Astrocyte of the cerebellum (primary cell): ENCODE measurements around the gene MAN1C1.

Experiments used
- DNase-seq: peaks from one replicate; pipeline ENCODE4 v3.0.0-alpha.2; 2011; ENCODE audit warnings: low read depth
- H3K4me3 ChIP-seq: 2 replicates; pipeline ENCODE4 v1.5.1; 2011; ENCODE audit warnings: mild to moderate bottlenecking, low read depth, low read length, moderate library complexity
- CTCF ChIP-seq: IDR thresholded peaks from 2 replicates; pipeline ENCODE4 v1.5.1; 2012; ENCODE audit warnings: low read length, low read depth, moderate library complexity, mild to moderate bottlenecking; ENCODE audit errors: missing control alignments
- in situ Hi-C: cut with HindIII; loops from 2 replicates; pipeline ENCODE4 v1.10.0; 2017; ENCODE audit warnings: low sequenced_read_pairs

MAN1C1 gene

GRCh38 chr1:25770541-25771220 is 154.1 kb downstream of the MAN1C1 start:
- no peak overlapping the region for H3K4me3 ChIP-seq
- DNase-seq = no peak
- no peak for TF ChIP-seq CTCF
- in situ Hi-C loops = no loop called here

GRCh38 chr1:25771221-25772114 is 154.9 kb downstream of the MAN1C1 start:
- no peak for DNase-seq
- in situ Hi-C loops = no loop called here
- no peak for TF ChIP-seq CTCF
- H3K4me3 ChIP-seq = no peak overlapping the region

GRCh38 chr1:25772164-25772563 is 155.6 kb downstream of the MAN1C1 start:
- no peak for TF ChIP-seq CTCF
- no peak for DNase-seq
- in situ Hi-C loops = no loop called here
- no peak overlapping the region for H3K4me3 ChIP-seq

GRCh38 chr1:25772692-25773245 is 156.2 kb downstream of the MAN1C1 start:
- no peak overlapping the region for H3K4me3 ChIP-seq
- DNase-seq = no peak
- in situ Hi-C loops = no loop called here
- no peak for TF ChIP-seq CTCF

- H3K4me3 ChIP-seq = no peak overlapping the region
- TF ChIP-seq CTCF = no peak
- in situ Hi-C loops = no loop called here
- no peak for DNase-seq
Measured at GRCh38 chr1:25773441-25774125, 157.0 kb downstream of the MAN1C1 start.

GRCh38 chr1:25774206-25774803 is 157.7 kb downstream of the MAN1C1 start:
- no peak for DNase-seq
- no peak for TF ChIP-seq CTCF
- in situ Hi-C loops = no loop called here
- no peak overlapping the region for H3K4me3 ChIP-seq
